Heart left ventricle (tissue), 16 donors: ENCODE data around the gene CNOT1. TPM values are rescaled to one million over a fixed set of nuclear protein-coding genes. Genes with fewer than 3 reads are reported as not detected.
"Not testable (repeated sequence)": the region's sequence is repeated elsewhere in the genome, so short reads cannot be mapped to it uniquely, and the experiment has no call there.

ENCODE experiments used
- ATAC-seq, 4 donors: fragments of 200-7000 bp; cut with Tn5 transposase; one replicate each; pipeline ENCODE4 v1.9.1; 2020 to 2022; ENCODE audit warnings: moderate library complexity in 4 of 4, mild to moderate bottlenecking in 3 of 4, moderate number of reproducible peaks in 1 of 4
- DNase-seq, 5 donors: peaks; one replicate each; pipeline ENCODE4 v3.0.0-alpha.2; 2020
- H3K27ac ChIP-seq, 12 donors: fragments of 200-600 bp; sonication (generic) in 4 of 12; one replicate each; pipeline versions ENCODE4 v1.5.0 to v1.8.0; 2016 to 2022; ENCODE audit warnings: mild to moderate bottlenecking in 2 of 12
- H3K27me3 ChIP-seq, 9 donors: fragments of 200-600 bp; sonication (generic) in 2 of 9; one replicate each; pipeline versions ENCODE4 v1.5.1 to v1.8.0; 2016 to 2022; ENCODE audit warnings: mild to moderate bottlenecking in 3 of 9
- H3K36me3 ChIP-seq, 9 donors: fragments of 200-600 bp; sonication (generic) in 2 of 9; one replicate each; pipeline versions ENCODE4 v1.5.0 to v1.8.0; 2018 to 2022; ENCODE audit warnings: mild to moderate bottlenecking in 2 of 9
- H3K4me1 ChIP-seq, 12 donors: fragments of 200-600 bp; sonication (generic) in 4 of 12; one replicate each; pipeline versions ENCODE4 v1.5.0 to v1.8.0; 2016 to 2022; ENCODE audit warnings: mild to moderate bottlenecking in 3 of 12
- H3K4me3 ChIP-seq, 12 donors: fragments of 200-600 bp; sonication (generic) in 4 of 12; one replicate each; pipeline versions ENCODE4 v1.5.0 to v1.8.0; 2017 to 2022; ENCODE audit warnings: mild to moderate bottlenecking in 9 of 12, moderate library complexity in 4 of 12
- H3K9me3 ChIP-seq, 12 donors: fragments of 200-600 bp; sonication (generic) in 4 of 12; one replicate each; pipeline versions ENCODE4 v1.5.0 to v1.8.0; 2016 to 2022; ENCODE audit warnings: mild to moderate bottlenecking in 1 of 12
- CTCF ChIP-seq, 12 donors: fragments of 200-600 bp; sonication (generic) in 4 of 12; IDR thresholded peaks; one replicate each; pipeline versions ENCODE4 v1.5.0 to v1.8.0; 2018 to 2022; ENCODE audit warnings: antibody characterized with exemption in 12 of 12, mild to moderate bottlenecking in 5 of 12
- POLR2A ChIP-seq, 2 donors: fragments of 450-650 bp; IDR thresholded peaks; one replicate each; pipeline ENCODE4 v1.6.1; 2017; ENCODE audit warnings: antibody characterized with exemption in 2 of 2, mild to moderate bottlenecking in 2 of 2, moderate library complexity in 2 of 2
- WGBS, 4 donors: extraction: QIAGEN DNeasy Blood & Tissue Kit in 2 of 4; methylation state at CpG; one replicate each; pipeline versions ENCODE4 v1.1.5 to v1.1.7; 2013 to 2018; 5-methylcytosine and 5-hydroxymethylcytosine counted together
- intact Hi-C, 10 donors: fragments of 100-400 bp; cut with DNase I; formaldehyde crosslinking; loops; one replicate each; pipeline versions ENCODE4 v1.11.1 to v1.14.2; 2022
- polyA plus RNA-seq, 2 donors: library from polyadenylated mRNA; stranded (reverse); fragments of 200-250 nt; gene quantifications; one replicate each; pipeline ENCODE4 v1.2.3, GENCODE V29; 2013
- total RNA-seq, 9 donors: library from RNA; depleted of rRNA in 2 of 9; stranded (reverse); fragments of >200 nt in 2 of 9; fragmentation: NEBNext Ultra II Directional in 3 of 9; extraction: Animal tissue kit (Norgen Biotek cat#: 25700) in 3 of 9; gene quantifications; one replicate each; pipeline versions ENCODE4 v1.1.0 to v1.2.4, GENCODE V29; 2016 to 2023
- donor health status: ischemic (EF 13 %, LVEDD 7.1; RV severe dilation, severe dysfunction).
- donor health status: healthy with polysubstance abuse.
- donor health status: DM: no; HTN: yes; CAD: no.
- donor health status: DM: no; HTN: no; CAD: no.
- donor health status: ischemic (EF 25% LVEDD 6.9; RV normal size, moderate dysfunction).
- donor health status: ischemic (EF 25% LVEDD 5.7; RV mildly dilated, moderate dysfunction).
- donor health status: healthy.
- donor health status: DM: yes; HTN: yes; CAD: no.
- donor health status: ischemic (EF 35%, LVEDD 5.7; RV mildly dilated, moderate dysfunction).
- donor health status: nonischemic (EF 11% LVEDD 7.7; RV severe dilation, severe dysfunction).
- donor health status: DM: yes; HTN: yes; CAD: no.
- donor health status: PGD.
- donor health status: ischemic (EF 29% LVEDD 5.4; RV normal size, mild dysfunction).
- donor health status: nonischemic (EF 23%, LVEDD 6.1; RV moderate dilation, normal function).

CNOT1 gene
- total and polyA plus RNA-seq, 11 donors = 21.2 to 110 (median 81.1) TPM

- Histone ChIP-seq H3K36me3 (peaks cover 0 to 100% (median 99%) of the 10 kb centered on the region in 9 donors), H3K4me1 (peaks cover 0 to 13% (median 0%) of the 10 kb centered on the region in 12 donors), H3K27ac (no peak overlapping the region), H3K9me3 (no peaks in the 10 kb centered on the region), H3K4me3 (no peak overlapping the region), H3K27me3 (no peaks in the 10 kb centered on the region)
- DNase-seq = no peak
- no peak for TF ChIP-seq CTCF (IDR thresholded peaks at IDR 0.05)
- no peak for TF ChIP-seq POLR2A (IDR thresholded peaks at IDR 0.05)
- WGBS, 4 donors = 45 to 65% (median 58%) methylated on average over 1 of the region's 1 CpG
- ATAC-seq = no peak
- intact Hi-C loops = loop anchor here in 2 of 10 donors (5.0 kb wide), 1 partner anchor 35 kb away; no protein-coding TSS in a partner anchor
Measured at GRCh38 chr16:58577141-58577540, 52.5 kb downstream of the CNOT1 start.

DNA sequence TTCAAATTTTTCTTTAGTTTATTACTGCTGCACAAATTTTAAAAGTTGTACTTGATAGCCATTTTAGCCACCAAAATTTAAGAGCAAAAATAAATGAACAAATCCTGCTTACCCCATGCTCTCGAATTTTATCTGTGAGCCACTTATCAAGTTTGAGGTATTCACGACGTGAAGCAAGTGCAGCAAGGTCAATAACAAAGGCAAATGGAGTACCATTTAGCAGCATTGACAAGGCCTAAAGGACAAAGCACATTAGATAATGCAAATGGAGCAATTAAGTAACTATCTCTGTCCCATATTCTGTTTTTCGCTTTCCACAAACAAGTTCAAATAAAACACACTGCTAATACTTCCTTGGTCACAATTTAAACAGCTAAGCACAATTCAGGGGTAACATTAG, 54.7 kb downstream of the CNOT1 start:
- no peaks in the 10 kb centered on the region for H3K9me3 ChIP-seq
- no peak overlapping the region for H3K4me3 ChIP-seq
- WGBS, 4 donors = 41 to 57% (median 51%) methylated on average over 4 of the region's 4 CpGs
- intact Hi-C loops = loop anchor here in 3 of 10 donors (5.0 kb wide), 2 partner anchors 33 to 53 kb away; no protein-coding TSS in a partner anchor
- no peak for TF ChIP-seq POLR2A (IDR thresholded peaks at IDR 0.05)
- TF ChIP-seq CTCF (IDR thresholded peaks at IDR 0.05) = no peak
- ATAC-seq = peak; percentile 39 to 69 (median 60)
- peak overlapping the region; percentile 21 to 72 (median 36) for H3K27ac ChIP-seq
- DNase-seq = no peak
- peaks cover 0 to 13% (median 0%) of the 10 kb centered on the region in 12 donors for H3K4me1 ChIP-seq
- no peaks in the 10 kb centered on the region for H3K27me3 ChIP-seq
- peaks cover 0 to 100% (median 99%) of the 10 kb centered on the region in 9 donors for H3K36me3 ChIP-seq

GRCh38 chr16:58565697-58566096, 63.9 kb downstream of the CNOT1 start:
- WGBS, 4 donors = 94 to 98% (median 96%) methylated on average over 4 of the region's 4 CpGs
- H3K27ac ChIP-seq, intact Hi-C loops, H3K9me3 ChIP-seq, DNase-seq, H3K4me3 ChIP-seq, ATAC-seq, H3K27me3 ChIP-seq, H3K4me1 ChIP-seq: not testable (repeated sequence)
- H3K36me3 ChIP-seq = peaks cover 0 to 95% (median 76%) of the 10 kb centered on the region in 9 donors

GRCh38 chr16:58563775-58564174, 65.9 kb downstream of the CNOT1 start:
- TF ChIP-seq CTCF (IDR thresholded peaks at IDR 0.05) = no peak
- no peak for TF ChIP-seq POLR2A (IDR thresholded peaks at IDR 0.05)
- H3K36me3 ChIP-seq = peaks cover 0 to 95% (median 75%) of the 10 kb centered on the region in 9 donors
- H3K9me3 ChIP-seq = no peaks in the 10 kb centered on the region
- no peak for DNase-seq
- no peaks in the 10 kb centered on the region for H3K27me3 ChIP-seq
- ATAC-seq = no peak
- no peak overlapping the region for H3K4me3 ChIP-seq
- WGBS, 4 donors = 85 to 99% (median 97%) methylated on average over 4 of the region's 4 CpGs
- intact Hi-C loops = no loop called here
- H3K27ac ChIP-seq = no peak overlapping the region
- peaks cover 0 to 2% (median 0%) of the 10 kb centered on the region in 12 donors for H3K4me1 ChIP-seq

DNA sequence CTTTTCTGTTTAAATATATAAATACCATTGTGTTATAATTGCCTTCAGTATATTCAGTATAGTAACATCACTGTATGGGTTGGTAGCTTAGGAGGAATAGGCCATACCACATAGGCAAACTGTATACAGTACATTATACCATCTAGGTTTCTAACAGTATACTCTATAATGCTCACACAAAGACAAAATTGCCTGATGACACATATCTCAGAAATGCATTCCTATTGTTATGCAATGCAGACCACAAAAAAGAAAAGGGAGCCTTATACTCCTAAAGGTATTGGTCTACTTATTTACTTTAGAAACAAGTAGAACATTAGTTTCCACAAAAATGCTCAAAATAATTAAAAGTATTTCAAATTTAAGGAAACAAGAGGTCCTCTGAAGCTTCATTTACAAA, 66.4 kb downstream of the CNOT1 start:
- no peak for DNase-seq
- Histone ChIP-seq H3K36me3 (peaks cover 0 to 96% (median 75%) of the 10 kb centered on the region in 9 donors), H3K4me1 (peaks cover 0 to 2% (median 0%) of the 10 kb centered on the region in 12 donors), H3K27ac (no peak overlapping the region), H3K9me3 (no peaks in the 10 kb centered on the region), H3K27me3 (no peaks in the 10 kb centered on the region), H3K4me3 (no peak overlapping the region)
- intact Hi-C loops = no loop called here
- no peak for TF ChIP-seq CTCF (IDR thresholded peaks at IDR 0.05)
- TF ChIP-seq POLR2A (IDR thresholded peaks at IDR 0.05) = no peak
- ATAC-seq = no peak
